ENCODE data around the gene AIPL1. TPM values are rescaled to one million over a fixed set of nuclear protein-coding genes. Genes with fewer than 3 reads are reported as not detected.

AIPL1 gene
- total RNA-seq, 5 donors from 2014 or later (not counting 1 experiment from before 2014, with no cell fraction given): not detected

DNA sequence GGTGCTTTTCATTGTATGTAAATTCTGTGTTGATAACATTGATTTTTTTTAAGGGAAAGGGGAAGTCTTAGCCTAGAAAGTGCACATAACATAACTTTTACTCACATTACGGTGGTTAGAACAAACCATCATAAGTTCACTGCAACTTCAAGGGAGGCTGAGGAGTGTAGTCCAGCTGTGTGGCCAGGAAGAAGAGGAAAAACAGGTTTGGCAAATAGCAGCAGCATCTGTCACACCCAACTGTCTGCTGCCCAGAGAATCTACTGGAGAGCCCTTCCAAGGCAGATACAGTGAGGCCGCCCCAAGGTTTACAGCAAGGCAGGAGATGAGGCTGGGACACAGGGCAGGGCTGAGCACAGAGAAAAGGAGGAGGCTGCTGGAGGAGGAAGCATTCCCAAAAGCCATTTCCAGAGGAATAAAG lies 60.6 kb downstream of the AIPL1 start:
- WGBS (ENCODE audit: insufficient coverage): 36% methylated on average over 1 of the region's 2 CpGs
- no peak overlapping the region for H3K27ac Mint-ChIP-seq
- Histone ChIP-seq H3K4me3 (ENCODE audit: control insufficient read depth in 1 of 2, extremely low read depth in 1 of 2, low read length in 1 of 2) (no peak overlapping the region), H3K27me3 (replicated peaks in 1 of 2; ENCODE audit: control insufficient read depth in 2 of 2, extremely low read depth in 1 of 2, insufficient read depth in 2 of 2, low read length in 1 of 2) (peaks cover 4 to 21% of the 10 kb centered on the region in 2 experiments), H3K9me3 (no peaks in the 10 kb centered on the region), H3K4me1 (ENCODE audit: control insufficient read depth in 1 of 2, extremely low read depth in 1 of 2, insufficient read depth in 2 of 2, low read length in 2 of 2) (no peaks in the 10 kb centered on the region), H3K36me3 (ENCODE audit: control insufficient read depth in 2 of 2, extremely low read depth in 1 of 2, insufficient read depth in 1 of 2, low read length in 1 of 2) (no peaks in the 10 kb centered on the region), H3K27ac (ENCODE audit: low read length) (no peak overlapping the region)
- DNase-seq (no peak), ATAC-seq (replicated peaks in 1 of 4) (no peak)
- peaks cover 0 to 6% (median 0%) of the 10 kb centered on the region in 3 donors for H3K9me3 Mint-ChIP-seq
- POLR2A ChIA-PET: no interaction called here
- CTCF ChIA-PET: no interaction called here
- no peak overlapping the region for H3K4me3 Mint-ChIP-seq
- peaks cover 30 to 33% of the 10 kb centered on the region in 2 donors for H3K27me3 Mint-ChIP-seq
- peaks cover 0 to 6% (median 5%) of the 10 kb centered on the region in 3 donors for H3K4me1 Mint-ChIP-seq
- no peaks in the 10 kb centered on the region for H3K36me3 Mint-ChIP-seq

Other genes with a start within 250 kb of the AIPL1 start
- gene PIMREG, start 9.3 kb upstream of the AIPL1 start, total RNA-seq: under 1 TPM in 3 of 5 donors, not detected in 2; 0.23 to 0.79 (median 0.43) TPM
- under 1 TPM; 0.20 to 0.98 (median 0.61) TPM for gene PITPNM3, start 121.4 kb upstream of the AIPL1 start, total RNA-seq
- 10 to 100 TPM; 12.4 to 16.9 (median 15.9) TPM for gene KIAA0753, start 205.6 kb upstream of the AIPL1 start, total RNA-seq
- 10 to 100 TPM; 14.6 to 21.3 (median 17.9) TPM for gene TXNDC17, start 205.9 kb upstream of the AIPL1 start, total RNA-seq
- gene MED31, start 216.5 kb upstream of the AIPL1 start, total RNA-seq: 10 to 100 TPM; 18.9 to 26.3 (median 22.1) TPM
- gene C17orf100, start 216.6 kb upstream of the AIPL1 start, total RNA-seq: 1 to 10 TPM; 1.1 to 3.5 (median 2.8) TPM

All from T-cell (primary cell).